ENCODE results near the gene CALD1.
A peak's percentile ranks its signal among the peaks of the same experiment; 100 is the strongest.
"Not testable (repeated sequence)": the region's sequence is repeated elsewhere in the genome, so short reads cannot be mapped to it uniquely, and the experiment has no call there.

The CALD1 gene

DNA sequence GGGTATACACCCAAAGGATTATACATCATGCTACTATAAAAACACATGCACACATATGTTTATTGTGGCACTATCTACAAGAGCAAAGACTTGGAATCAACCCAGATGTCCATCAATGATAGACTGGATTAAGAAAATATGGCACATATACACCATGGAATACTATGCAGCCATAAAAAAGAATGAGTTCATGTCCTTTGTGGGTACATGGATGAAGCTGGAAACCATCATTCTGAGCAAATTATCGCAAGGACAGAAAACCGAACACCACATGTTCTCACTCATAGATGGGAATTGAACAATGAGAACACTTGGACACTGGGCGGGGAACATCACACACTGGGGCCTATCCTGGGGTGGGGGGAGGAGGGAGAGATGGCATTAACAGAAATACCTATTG, 202.2 kb downstream of the CALD1 start:
- H3K27ac ChIP-seq (ENCODE audit: low read length, poor library complexity, severe bottlenecking); H3K79me1 ChIP-seq (replicated peaks; ENCODE audit: low read length, poor library complexity, severe bottlenecking); H4K8ac ChIP-seq (ENCODE audit: low read length); H3K9me3 ChIP-seq (ENCODE audit: control insufficient read depth, low read length); H3K23ac ChIP-seq (ENCODE audit: low read length in 2 of 2); H2BK120ac ChIP-seq (ENCODE audit: low read depth, low read length); H2BK12ac ChIP-seq (ENCODE audit: low read length in 2 of 2); H3K9ac ChIP-seq (ENCODE audit: low read length); H4K91ac ChIP-seq (ENCODE audit: low read length); H3K4ac ChIP-seq (ENCODE audit: low read depth in 1 of 2, low read length in 2 of 2); H3K14ac ChIP-seq (ENCODE audit: low read length in 2 of 2); H2BK15ac ChIP-seq (ENCODE audit: low read depth, poor library complexity, severe bottlenecking); H3K27me3 ChIP-seq (ENCODE audit: control insufficient read depth in 1 of 2, insufficient read depth in 1 of 2, low read length in 2 of 2); H3K36me3 ChIP-seq (ENCODE audit: control insufficient read depth in 1 of 2, insufficient read depth in 2 of 2, low read depth in 1 of 2, low read length in 2 of 2); H3K4me1 ChIP-seq (ENCODE audit: control insufficient read depth, insufficient read depth, low read depth, low read length); H2AK5ac ChIP-seq (ENCODE audit: low read length, severe bottlenecking); H3K18ac ChIP-seq (ENCODE audit: low read depth in 1 of 2, low read length in 2 of 2); H3K4me2 ChIP-seq (ENCODE audit: low read length, poor library complexity, severe bottlenecking); H2AFZ ChIP-seq (ENCODE audit: low read depth, low read length); DNase-seq; H3K4me3 ChIP-seq (ENCODE audit: insufficient read depth in 1 of 2, low read depth in 1 of 2, low read length in 2 of 2); H2BK5ac ChIP-seq (ENCODE audit: low read depth, low read length, poor library complexity, severe bottlenecking): not testable (repeated sequence)
- WGBS = 100% methylated on average over 2 of the region's 3 CpGs

DNA sequence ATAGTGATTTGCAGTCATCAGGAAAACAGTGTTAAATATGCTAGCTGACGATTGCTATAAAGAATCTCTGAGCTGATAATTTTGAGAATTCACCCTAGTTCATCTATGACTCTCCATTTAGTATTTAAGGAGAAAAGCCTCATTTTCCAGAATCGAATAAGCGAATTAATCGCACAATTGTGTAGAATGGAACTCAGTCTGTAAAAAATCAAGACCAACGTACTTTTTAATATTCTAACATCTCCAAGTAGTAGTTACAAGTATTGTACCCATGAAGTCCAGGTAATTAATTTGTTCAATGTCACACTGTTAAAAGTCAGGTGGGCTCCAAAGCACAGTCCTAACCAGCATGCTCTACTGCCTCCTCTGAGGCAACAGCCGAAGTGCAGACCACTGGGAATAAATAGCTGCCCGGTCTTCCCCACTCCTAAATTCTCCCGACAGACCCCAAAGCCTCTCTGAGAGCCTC, 206.5 kb downstream of the CALD1 start:
- Histone ChIP-seq H3K9me3 (ENCODE audit: control insufficient read depth, low read length) (no peaks in the 10 kb centered on the region), H3K4me2 (ENCODE audit: low read length, poor library complexity, severe bottlenecking) (peak overlapping the region; percentile 88), H3K14ac (ENCODE audit: low read length in 2 of 2) (no peak overlapping the region), H3K9ac (ENCODE audit: low read length) (peak overlapping the region; percentile 93), H2BK15ac (ENCODE audit: low read depth, poor library complexity, severe bottlenecking) (no peak overlapping the region), H3K4me1 (ENCODE audit: control insufficient read depth, insufficient read depth, low read depth, low read length) (no peaks in the 10 kb centered on the region), H3K27ac (ENCODE audit: low read length, poor library complexity, severe bottlenecking) (peak overlapping the region; percentile 95), H3K36me3 (ENCODE audit: control insufficient read depth in 1 of 2, insufficient read depth in 2 of 2, low read depth in 1 of 2, low read length in 2 of 2) (peaks cover 0 to 12% of the 10 kb centered on the region in 2 experiments), H3K4me3 (ENCODE audit: insufficient read depth in 1 of 2, low read depth in 1 of 2, low read length in 2 of 2) (peak overlapping the region; percentile 96 to 99), H3K79me1 (replicated peaks; ENCODE audit: low read length, poor library complexity, severe bottlenecking) (peaks cover 3% of the 10 kb centered on the region), H3K23ac (ENCODE audit: low read length in 2 of 2) (no peak overlapping the region), H2BK12ac (ENCODE audit: low read length in 2 of 2) (no peak overlapping the region), H2BK120ac (ENCODE audit: low read depth, low read length) (no peak overlapping the region), H3K4ac (ENCODE audit: low read depth in 1 of 2, low read length in 2 of 2) (peak overlapping the region in 1 of 2 experiments; percentile 60), H3K18ac (ENCODE audit: low read depth in 1 of 2, low read length in 2 of 2) (no peak overlapping the region), H4K8ac (ENCODE audit: low read length) (peak overlapping the region; percentile 74), H2AFZ (ENCODE audit: low read depth, low read length) (peak overlapping the region; percentile 29), H2BK5ac (ENCODE audit: low read depth, low read length, poor library complexity, severe bottlenecking) (no peak overlapping the region), H2AK5ac (ENCODE audit: low read length, severe bottlenecking) (no peak overlapping the region), H4K91ac (ENCODE audit: low read length) (no peak overlapping the region), H3K27me3 (ENCODE audit: control insufficient read depth in 1 of 2, insufficient read depth in 1 of 2, low read length in 2 of 2) (no peaks in the 10 kb centered on the region)
- DNase-seq = no peak
- 23% methylated on average over 3 of the region's 8 CpGs for WGBS

DNA sequence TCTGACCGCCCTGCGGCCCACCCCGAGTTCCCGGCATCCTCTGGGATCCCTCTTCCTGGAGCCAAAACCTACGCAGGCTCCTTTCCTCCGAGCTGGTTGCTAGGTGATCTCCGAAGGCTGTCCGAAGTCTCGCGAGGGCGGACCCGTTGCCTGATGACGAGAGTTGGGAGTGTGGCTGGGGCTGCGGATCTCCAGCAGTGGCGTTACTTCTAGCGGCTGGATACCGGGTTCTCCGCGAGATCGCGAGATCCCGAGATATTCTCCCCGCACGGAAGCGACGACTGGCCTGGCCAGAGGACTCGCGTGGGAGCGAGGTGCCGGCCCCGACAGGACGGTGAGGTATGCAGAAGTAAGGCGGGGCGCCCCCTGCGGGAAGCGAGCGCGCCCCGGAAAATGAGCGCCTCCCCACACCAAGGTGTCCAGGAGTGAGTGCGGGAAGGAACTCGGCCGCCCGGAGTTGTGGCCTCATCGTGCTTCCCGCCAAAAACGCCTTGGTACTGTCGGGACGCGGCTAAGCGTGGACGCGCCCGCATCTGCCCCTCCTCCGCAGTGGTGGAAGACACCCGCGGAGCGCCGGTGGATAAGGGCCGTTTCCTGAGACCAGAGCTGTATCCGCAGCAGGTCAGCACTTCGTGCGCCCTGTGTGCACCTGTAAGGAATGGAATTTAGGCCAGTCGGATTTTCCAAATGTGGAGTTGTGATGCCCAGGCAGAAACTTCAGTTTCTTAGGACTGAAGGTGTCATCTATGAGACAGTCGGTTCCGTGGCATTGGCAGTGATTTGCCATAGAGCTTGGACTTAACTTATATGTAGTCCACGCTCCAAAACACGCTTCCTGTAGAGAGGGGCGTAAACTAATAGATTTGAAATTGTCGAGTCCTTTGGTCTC, 207.2 kb downstream of the CALD1 start, which contains the start of gene AGBL3:
Gene AGBL3 (plus strand): TSS at position 146 of the 889 bp plus-strand sequence. CDS start 1,426 bp downstream, outside the sequence.
- H4K91ac ChIP-seq (ENCODE audit: low read length) = peak within 1 kb of the TSS; percentile 87
- H3K4me1 ChIP-seq (ENCODE audit: control insufficient read depth, insufficient read depth, low read depth, low read length) = no peaks in the 10 kb centered on the region
- peak within 1 kb of the TSS in 1 of 2 experiments; percentile 96 for H3K23ac ChIP-seq (ENCODE audit: low read length in 2 of 2)
- H2BK5ac ChIP-seq (ENCODE audit: low read depth, low read length, poor library complexity, severe bottlenecking) = peak within 1 kb of the TSS; percentile 57
- DNase-seq = peak; percentile 95
- H3K4me2 ChIP-seq (ENCODE audit: low read length, poor library complexity, severe bottlenecking) = peak within 1 kb of the TSS; percentile 88
- peak within 1 kb of the TSS; percentile 81 for H2AK5ac ChIP-seq (ENCODE audit: low read length, severe bottlenecking)
- H3K27me3 ChIP-seq (ENCODE audit: control insufficient read depth in 1 of 2, insufficient read depth in 1 of 2, low read length in 2 of 2) = no peaks in the 10 kb centered on the region
- peak within 1 kb of the TSS; percentile 95 for H3K27ac ChIP-seq (ENCODE audit: low read length, poor library complexity, severe bottlenecking)
- peak within 1 kb of the TSS; percentile 92 to 96 for H3K18ac ChIP-seq (ENCODE audit: low read depth in 1 of 2, low read length in 2 of 2)
- 3% methylated on average over 67 of the region's 70 CpGs for WGBS
- peaks cover 3% of the 10 kb centered on the region for H3K79me1 ChIP-seq (replicated peaks; ENCODE audit: low read length, poor library complexity, severe bottlenecking)
- H4K8ac ChIP-seq (ENCODE audit: low read length) = peak within 1 kb of the TSS; percentile 97
- H3K4me3 ChIP-seq (ENCODE audit: insufficient read depth in 1 of 2, low read depth in 1 of 2, low read length in 2 of 2) = peak within 1 kb of the TSS; percentile 96 to 99
- H3K9me3 ChIP-seq (ENCODE audit: control insufficient read depth, low read length) = no peaks in the 10 kb centered on the region
- peak within 1 kb of the TSS; percentile 83 for H2BK120ac ChIP-seq (ENCODE audit: low read depth, low read length)
- H3K36me3 ChIP-seq (ENCODE audit: control insufficient read depth in 1 of 2, insufficient read depth in 2 of 2, low read depth in 1 of 2, low read length in 2 of 2) = peaks cover 0 to 12% of the 10 kb centered on the region in 2 experiments
- no peak within 1 kb of the TSS for H2BK12ac ChIP-seq (ENCODE audit: low read length in 2 of 2)
- peak within 1 kb of the TSS; percentile 98 for H2AFZ ChIP-seq (ENCODE audit: low read depth, low read length)
- H3K9ac ChIP-seq (ENCODE audit: low read length) = peak within 1 kb of the TSS; percentile 93
- H3K14ac ChIP-seq (ENCODE audit: low read length in 2 of 2) = peak within 1 kb of the TSS in 1 of 2 experiments; percentile 97
- peak within 1 kb of the TSS; percentile 77 to 80 for H3K4ac ChIP-seq (ENCODE audit: low read depth in 1 of 2, low read length in 2 of 2)
- no peak within 1 kb of the TSS for H2BK15ac ChIP-seq (ENCODE audit: low read depth, poor library complexity, severe bottlenecking)

DNA sequence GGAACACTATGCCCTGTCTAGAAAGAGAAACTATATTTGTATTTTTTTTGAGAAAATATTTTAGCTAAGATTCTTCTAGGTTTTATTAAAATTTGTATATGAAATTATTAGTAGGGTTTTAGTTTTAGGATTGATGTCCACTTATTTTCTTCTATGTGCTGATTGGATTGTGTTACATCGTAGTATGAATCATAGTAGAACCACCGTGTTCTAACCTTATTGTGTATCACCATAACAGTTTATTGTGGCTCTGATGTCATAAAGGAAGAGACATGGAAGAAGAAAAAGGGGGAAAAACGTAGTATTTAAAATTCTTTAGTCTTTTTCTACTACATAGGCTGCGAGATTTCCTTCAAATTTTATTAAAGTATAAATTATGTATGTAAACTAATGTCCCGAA, 208.7 kb downstream of the CALD1 start:
- Histone ChIP-seq H3K36me3 (ENCODE audit: control insufficient read depth in 1 of 2, insufficient read depth in 2 of 2, low read depth in 1 of 2, low read length in 2 of 2) (peaks cover 0 to 12% of the 10 kb centered on the region in 2 experiments), H3K9me3 (ENCODE audit: control insufficient read depth, low read length) (no peaks in the 10 kb centered on the region), H3K79me1 (replicated peaks; ENCODE audit: low read length, poor library complexity, severe bottlenecking) (peaks cover 3% of the 10 kb centered on the region), H3K4me2 (ENCODE audit: low read length, poor library complexity, severe bottlenecking) (no peak overlapping the region), H3K4me3 (ENCODE audit: insufficient read depth in 1 of 2, low read depth in 1 of 2, low read length in 2 of 2) (no peak overlapping the region), H3K27ac (ENCODE audit: low read length, poor library complexity, severe bottlenecking) (no peak overlapping the region), H2BK120ac (ENCODE audit: low read depth, low read length) (no peak overlapping the region), H3K27me3 (ENCODE audit: control insufficient read depth in 1 of 2, insufficient read depth in 1 of 2, low read length in 2 of 2) (no peaks in the 10 kb centered on the region), H3K14ac (ENCODE audit: low read length in 2 of 2) (no peak overlapping the region), H2BK5ac (ENCODE audit: low read depth, low read length, poor library complexity, severe bottlenecking) (no peak overlapping the region), H3K23ac (ENCODE audit: low read length in 2 of 2) (no peak overlapping the region), H2BK12ac (ENCODE audit: low read length in 2 of 2) (no peak overlapping the region), H3K4ac (ENCODE audit: low read depth in 1 of 2, low read length in 2 of 2) (no peak overlapping the region), H2BK15ac (ENCODE audit: low read depth, poor library complexity, severe bottlenecking) (no peak overlapping the region), H3K9ac (ENCODE audit: low read length) (no peak overlapping the region), H3K18ac (ENCODE audit: low read depth in 1 of 2, low read length in 2 of 2) (no peak overlapping the region), H4K91ac (ENCODE audit: low read length) (no peak overlapping the region), H2AFZ (ENCODE audit: low read depth, low read length) (no peak overlapping the region), H4K8ac (ENCODE audit: low read length) (no peak overlapping the region), H2AK5ac (ENCODE audit: low read length, severe bottlenecking) (no peak overlapping the region), H3K4me1 (ENCODE audit: control insufficient read depth, insufficient read depth, low read depth, low read length) (peaks cover 2% of the 10 kb centered on the region)
- WGBS = 67% methylated on average over 3 of the region's 5 CpGs
- DNase-seq = no peak
